GM18507 (cell line): ENCODE measurements around the gene TP63.

Experiments
- DNase-seq: peaks from one replicate; pipeline ENCODE4 v3.0.0; 2011; ENCODE audit warnings: low read depth; ENCODE audit not compliant: insufficient read length; ENCODE audit errors: extremely low spot score
- FAIRE-seq: peaks from 2 replicates; lab custom pipeline; 2011; peaks lifted over from hg19 to GRCh38; lab: Jason Lieb, UNC

The TP63 gene

DNA sequence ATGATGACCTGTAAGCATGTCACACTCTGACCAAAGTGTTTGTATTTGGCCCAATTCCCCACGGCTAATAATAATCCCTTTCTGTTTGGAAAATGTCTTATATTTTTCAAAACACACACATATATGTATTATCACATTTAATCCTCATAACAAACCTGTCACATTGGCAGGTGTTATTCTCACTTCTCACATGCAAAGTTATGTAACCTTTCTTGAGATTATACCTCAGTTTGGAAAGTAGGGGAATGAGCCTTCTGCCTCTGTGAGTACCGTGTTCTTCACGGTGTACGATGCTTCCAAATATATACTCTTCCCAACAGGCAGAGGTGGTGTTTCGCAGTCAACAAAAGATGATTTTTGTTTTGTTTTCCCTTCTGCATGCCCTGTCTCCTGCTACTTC is 205.6 kb downstream of the TP63 start:
- DNase-seq (no peak), FAIRE-seq (no peak)

DNA sequence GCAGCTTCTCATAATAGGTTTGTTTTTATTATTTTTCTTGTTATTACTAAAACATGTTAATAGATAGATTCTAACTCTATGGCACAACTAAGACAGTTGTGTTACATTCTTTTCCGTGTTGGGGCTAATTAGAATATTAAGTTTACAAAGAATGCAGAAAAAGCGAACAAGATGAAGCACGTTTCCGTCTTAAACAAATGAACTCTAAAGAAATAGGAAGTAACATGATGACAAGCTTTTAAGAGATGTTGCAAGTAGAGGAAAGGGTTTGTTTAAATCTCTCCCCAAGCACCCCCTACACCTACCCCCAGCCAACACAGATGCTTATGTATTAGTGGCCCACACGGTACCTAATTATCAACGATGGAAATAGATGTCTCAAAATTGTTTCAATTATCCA is 207.1 kb downstream of the TP63 start:
- FAIRE-seq (no peak), DNase-seq (no peak)

GRCh38 chr3:189839576-189839975 is 208.4 kb downstream of the TP63 start:
- FAIRE-seq, result no peak

DNA sequence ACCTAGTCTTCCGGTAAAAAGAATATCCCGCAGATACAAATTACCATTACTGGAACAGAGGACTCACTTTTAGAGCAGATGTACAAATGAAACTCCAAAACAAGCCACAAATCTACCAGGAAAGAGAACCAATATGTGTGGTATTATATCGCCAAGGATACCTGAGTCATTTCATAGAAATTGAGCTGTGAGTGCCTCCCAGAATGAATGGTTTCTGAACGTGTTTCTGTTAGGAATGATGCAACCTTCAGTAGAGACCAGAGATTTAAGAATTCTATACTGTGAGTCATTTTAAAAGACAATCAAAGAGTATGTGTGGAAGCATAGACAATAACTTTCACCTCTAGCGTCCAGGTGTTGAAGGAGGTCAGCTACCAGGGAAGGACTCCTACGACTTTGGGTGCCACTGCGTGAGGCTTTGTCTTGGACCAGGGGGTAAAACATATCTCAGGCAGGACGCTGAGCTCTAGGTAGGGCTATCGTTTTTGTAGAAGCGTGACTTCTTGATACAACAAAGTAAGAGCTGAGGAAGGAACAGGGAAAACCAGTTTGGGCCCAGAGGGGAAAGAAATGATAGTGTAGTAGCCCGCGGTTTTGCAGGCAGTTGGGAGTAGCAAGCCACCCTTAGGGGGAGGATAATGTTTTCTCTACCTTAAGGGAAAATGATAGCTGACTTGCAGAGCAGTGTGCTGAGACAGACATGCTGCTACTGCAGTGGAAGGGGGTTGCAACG is 210.4 kb downstream of the TP63 start:
- FAIRE-seq, result no peak
- DNase-seq, result no peak

More at GRCh38 chr3:189839576-189839975, 208.4 kb downstream of the TP63 start:
- no peak for DNase-seq

DNA sequence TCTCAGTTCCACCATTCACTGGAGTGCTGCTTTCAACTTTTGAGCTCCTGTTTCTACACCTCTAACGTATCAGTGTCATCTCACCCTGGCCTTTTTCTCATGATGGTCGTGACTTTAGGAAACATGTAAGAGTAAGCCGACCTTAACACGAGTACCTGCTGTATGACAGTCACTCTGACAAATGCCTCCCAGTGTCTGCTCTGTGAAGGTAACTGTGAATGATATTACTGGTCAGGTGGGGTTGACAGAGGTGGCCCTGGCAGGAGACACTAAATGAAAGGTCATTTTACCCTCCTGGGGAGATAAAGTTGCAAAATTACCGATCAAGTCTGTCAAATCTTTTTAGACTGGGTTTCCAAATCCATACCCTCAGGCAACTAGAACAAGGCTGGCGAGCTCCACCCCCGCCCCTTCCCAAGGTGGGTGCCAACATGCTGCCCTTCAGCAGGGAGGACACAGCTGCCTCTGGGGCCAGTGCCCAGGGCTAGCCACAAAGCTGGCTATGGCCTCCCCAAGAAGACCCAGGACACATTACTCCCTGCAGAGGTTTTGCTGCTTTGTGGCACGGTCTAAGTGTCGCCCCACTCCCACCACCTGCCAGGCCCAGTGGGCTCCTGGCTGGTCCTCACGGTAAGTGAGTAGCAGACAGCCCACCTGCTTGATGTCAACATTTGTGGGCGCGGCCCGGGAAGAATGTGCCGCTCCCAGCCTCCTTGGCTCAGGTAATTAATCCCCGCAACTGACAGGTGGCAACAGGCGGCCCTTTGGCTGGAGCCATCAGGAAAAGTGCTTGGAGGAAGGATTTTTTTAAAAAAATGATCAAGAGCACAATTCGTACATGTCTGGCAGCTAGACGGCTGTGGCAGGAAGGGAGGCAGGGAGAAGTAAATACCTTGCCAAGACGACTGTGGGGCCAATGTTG is 211.8 kb downstream of the TP63 start:
- FAIRE-seq (no peak), DNase-seq (no peak)

- no peak for FAIRE-seq
- no peak for DNase-seq
Observed at GRCh38 chr3:189845069-189845468, 213.9 kb downstream of the TP63 start.

GRCh38 chr3:189848395-189849040 is 217.3 kb downstream of the TP63 start:
- FAIRE-seq (no peak), DNase-seq (no peak)

DNA sequence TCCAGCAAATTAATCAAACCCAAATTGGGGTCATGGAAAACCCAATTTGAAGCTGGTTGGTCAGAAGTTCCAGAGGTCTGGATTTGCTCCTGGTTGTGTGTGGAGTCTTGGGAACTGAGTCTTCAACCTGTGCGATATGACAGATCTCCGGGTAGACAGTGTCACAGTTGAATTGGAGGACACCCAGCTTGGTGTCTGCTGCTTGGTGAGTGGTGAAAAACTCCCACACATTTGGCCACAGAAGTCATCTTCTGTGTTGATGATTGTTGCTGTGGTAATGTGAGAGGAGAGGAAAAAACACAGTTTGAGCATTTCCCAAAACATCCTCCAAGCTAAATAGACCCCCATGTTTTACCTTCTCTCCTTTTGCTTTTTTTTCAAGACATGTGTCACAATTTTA is 218.1 kb downstream of the TP63 start:
- DNase-seq, result no peak
- FAIRE-seq, result no peak

DNA sequence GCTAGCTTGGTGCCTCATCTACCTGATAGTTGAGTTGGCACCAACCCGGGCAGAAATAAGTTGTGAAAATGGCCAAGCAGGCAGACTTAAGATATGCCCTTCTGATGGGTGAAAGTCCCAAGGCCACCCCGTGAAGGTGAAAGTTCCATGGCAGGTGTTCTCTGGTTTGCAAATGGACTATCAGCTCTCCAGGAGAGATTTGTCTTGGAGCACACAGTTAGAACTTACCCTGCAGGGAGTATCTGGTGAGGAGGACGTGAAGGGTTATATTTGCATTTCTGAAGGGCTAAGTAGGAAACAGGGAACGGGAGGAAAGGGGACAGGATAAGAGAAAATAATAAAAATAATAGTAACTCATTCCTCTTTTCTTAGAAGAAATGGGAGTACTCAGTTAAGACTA is 220.5 kb downstream of the TP63 start:
- FAIRE-seq (no peak), DNase-seq (no peak)

DNA sequence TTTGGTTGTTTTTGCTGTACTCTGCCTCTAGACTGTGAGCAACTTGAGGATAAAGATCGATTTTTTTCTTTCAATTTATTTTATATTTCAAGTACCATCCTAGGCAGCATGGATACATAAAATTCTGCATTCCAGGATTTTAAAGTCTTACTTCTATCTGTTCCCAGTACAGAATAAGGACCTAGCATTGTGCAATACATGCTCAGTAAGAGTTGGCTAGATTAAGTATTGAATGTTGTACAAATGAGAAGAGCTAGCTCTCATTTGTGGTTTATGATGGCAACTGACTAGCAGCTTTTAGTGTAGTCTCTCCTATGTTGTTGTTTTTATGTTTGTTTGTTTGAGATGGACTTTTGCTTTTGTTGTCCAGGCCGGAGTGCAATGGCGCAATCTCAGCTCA is 222.7 kb downstream of the TP63 start:
- FAIRE-seq (no peak), DNase-seq (no peak)

DNA sequence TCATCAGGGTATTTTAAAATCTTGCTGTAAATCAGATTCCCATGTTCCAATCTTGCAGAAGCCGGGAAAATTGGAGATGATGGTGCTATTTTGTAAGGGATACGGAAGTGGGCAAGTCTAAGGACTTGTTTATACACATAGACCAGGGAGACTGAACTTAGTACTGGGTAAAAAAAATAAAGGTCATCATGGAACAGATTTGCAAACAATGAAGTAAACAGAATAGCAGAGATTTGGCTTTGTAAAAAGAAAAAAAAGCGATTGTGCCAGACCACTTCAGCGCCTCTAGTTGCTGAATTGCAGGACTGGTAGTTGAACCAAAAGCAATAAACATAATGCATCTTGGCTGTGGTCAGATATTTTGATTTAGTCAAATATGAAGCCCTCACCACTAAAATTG is 229.1 kb downstream of the TP63 start:
- no peak for FAIRE-seq
- no peak for DNase-seq

DNA sequence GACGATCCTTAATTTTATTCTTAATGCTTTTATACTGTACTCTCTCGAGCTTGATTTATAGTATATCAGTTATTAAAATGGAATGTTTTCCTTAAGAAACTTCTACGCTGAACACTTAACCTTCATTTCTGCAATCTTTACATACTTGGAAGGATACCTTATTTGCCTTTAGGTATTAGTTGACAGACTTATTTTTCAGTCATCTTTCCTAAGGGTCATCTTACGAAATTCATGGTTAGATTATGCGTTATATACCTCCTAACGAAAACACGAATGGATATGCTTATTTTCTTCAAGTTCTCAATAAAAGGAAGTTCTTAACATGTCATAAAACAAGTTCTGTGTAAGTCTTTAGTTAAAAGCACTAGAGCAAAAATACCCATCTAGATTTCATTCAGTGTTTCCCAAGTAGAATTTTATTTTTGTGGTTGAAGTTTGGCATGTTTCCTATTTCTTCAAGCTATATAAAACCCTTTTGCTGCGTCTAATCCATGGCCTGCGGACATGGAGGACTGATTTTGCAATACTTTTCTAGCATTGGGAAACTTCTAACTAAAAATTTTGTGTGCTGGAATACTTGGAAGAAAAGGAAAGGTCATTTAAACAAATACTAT is 231.3 kb downstream of the TP63 start:
- DNase-seq, result no peak
- FAIRE-seq, result no peak

DNA sequence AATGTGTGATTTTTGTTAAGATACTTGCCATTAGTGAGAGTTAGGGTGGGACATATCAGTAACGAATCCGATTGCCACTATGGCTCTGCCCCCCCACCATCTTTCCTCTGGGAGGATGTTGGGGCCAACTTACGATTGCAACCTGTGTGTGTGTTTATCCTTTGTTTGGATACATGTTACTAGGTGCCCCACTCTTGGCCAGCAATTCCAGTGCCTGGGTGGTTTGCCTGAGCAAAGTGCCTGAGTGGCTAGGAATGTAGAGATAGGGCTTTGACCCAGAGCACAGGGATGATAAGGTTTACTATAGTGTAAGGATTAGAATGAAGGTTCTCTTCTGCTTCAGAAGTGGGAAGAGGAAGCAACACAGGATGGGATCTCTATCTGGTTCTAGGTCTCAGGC is 231.8 kb downstream of the TP63 start:
- no peak for FAIRE-seq
- DNase-seq, result no peak

- no peak for DNase-seq
Observed at GRCh38 chr3:189868061-189868460, 236.9 kb downstream of the TP63 start.

DNA sequence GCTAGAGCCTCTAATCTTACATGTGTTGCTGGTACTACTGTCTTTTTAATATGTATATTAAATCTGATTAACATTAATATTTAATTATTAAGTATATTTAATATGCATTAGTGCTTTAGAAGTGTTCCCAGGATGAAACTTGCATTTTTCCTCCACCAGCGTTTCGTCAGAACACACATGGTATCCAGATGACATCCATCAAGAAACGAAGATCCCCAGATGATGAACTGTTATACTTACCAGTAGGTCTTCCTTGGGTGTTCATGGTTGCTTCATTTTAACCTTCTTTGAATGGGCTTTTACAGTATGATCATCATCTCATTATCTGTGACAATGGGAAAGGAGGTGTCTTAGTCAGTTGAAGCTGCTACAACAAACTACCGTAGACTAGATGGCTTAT is 238.0 kb downstream of the TP63 start:
- FAIRE-seq (no peak), DNase-seq (no peak)

More at GRCh38 chr3:189868061-189868460, 236.9 kb downstream of the TP63 start:
- no peak for FAIRE-seq

DNA sequence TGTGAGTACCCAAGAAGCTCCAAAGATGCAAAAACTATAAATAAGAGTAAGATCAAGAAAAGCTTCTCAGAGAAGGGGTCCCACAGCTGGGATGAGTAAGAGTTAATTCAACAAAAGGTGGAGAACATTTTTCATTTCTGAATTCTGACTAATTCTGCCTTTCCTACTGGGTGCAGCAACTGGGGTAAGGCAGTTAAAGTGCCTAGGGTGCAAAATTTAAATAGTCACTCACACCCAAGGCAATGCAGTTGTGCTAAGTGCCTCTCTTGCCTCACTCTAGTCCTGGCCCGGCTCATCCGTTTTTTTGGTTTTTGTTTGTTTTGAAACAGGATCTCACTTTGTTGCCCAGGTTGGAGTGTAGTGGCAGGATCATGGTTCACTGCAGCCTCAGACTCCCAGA is 240.2 kb downstream of the TP63 start:
- no peak for DNase-seq

DNA sequence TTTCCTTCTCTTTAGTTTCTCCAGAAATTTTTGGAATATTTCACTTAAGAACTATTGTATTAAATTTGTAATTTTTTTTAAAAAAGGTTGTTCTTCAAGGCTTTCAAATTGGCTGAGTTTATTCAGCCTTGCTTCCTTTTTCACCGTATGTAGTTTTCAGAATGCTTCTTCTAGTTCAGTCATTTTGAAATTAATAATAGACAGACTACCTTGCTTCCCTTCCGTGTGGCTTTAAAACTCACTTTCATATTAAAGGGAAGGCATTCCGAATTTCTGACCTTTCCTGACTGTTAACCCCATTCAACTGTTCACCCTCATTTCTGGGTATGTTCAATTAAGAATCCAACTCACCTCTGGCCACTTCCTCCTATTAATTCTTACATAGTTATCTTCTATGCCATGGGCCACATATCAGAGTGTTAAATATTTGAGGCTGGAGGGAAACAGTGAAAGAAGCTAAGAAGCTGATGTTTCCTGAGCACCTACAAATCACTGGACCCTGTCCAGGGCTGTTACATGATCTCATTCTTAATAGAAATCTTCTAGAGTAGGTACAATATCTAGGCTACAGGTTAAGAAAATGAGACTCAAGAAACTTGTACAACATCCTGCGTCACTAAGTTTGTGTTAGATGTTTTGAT is 252.0 kb downstream of the TP63 start:
- no peak for DNase-seq

More for the DNA sequence above, 240.2 kb downstream of the TP63 start:
- FAIRE-seq, result no peak

GRCh38 chr3:189890496-189890895 is 259.3 kb downstream of the TP63 start:
- FAIRE-seq (no peak), DNase-seq (no peak)

More for the DNA sequence above, 252.0 kb downstream of the TP63 start:
- FAIRE-seq, result peak; percentile 74

- DNase-seq (no peak), FAIRE-seq (no peak)
Observed at GRCh38 chr3:189896533-189896932, 265.3 kb downstream of the TP63 start.
